Adrenal gland (tissue), 5 donors: ENCODE measurements around the gene HSPBAP1.
"Not testable (repeated sequence)": the region's sequence is repeated elsewhere in the genome, so short reads cannot be mapped to it uniquely, and the experiment has no call there.

ENCODE experiments used
- POLR2A ChIP-seq, 2 donors: fragments of 450-650 bp; IDR thresholded peaks; one replicate each; pipeline ENCODE4 v1.6.1; 2017; ENCODE audit warnings: antibody characterized with exemption in 2 of 2, mild to moderate bottlenecking in 2 of 2, moderate library complexity in 1 of 2
- TF ChIP-seq, protein P1 (sequence below), 6 experiments: fragments of 450-650 bp in 4 of 6; fragments of 200-600 bp in 2 of 6; sonication (generic) in 1 of 6; IDR thresholded peaks; 1 replicate in 5 of 6; 2 replicates in 1 of 6; pipeline versions ENCODE4 v1.5.1 to v1.8.0; 2016 to 2021; ENCODE audit warnings: antibody characterized with exemption in 6 of 6, mild to moderate bottlenecking in 2 of 6, moderate library complexity in 1 of 6
- donor health status: DM: no; HTN: no; CAD: no.

DNA sequence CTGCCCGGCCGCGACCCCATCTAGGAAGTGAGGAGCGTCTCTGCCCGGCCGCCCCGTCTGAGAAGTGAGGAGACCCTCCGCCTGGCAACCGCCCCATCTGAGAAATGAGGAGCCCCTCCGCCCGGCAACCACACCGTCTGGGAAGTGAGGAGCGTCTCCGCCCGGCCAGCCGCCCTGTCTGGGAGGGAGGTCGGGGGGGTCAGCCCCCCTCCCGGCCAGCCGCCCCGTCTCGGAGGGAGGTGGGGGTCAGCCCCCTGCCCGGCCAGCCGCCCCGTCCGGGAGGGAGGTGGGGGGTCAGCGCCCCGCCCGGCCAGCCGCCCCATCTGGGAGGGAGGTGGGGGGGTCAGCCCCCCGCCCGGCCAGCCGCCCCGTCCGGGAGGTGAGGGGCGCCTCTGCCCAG is 46.3 kb downstream of the HSPBAP1 start:
- TF ChIP-seq, protein P1, sequence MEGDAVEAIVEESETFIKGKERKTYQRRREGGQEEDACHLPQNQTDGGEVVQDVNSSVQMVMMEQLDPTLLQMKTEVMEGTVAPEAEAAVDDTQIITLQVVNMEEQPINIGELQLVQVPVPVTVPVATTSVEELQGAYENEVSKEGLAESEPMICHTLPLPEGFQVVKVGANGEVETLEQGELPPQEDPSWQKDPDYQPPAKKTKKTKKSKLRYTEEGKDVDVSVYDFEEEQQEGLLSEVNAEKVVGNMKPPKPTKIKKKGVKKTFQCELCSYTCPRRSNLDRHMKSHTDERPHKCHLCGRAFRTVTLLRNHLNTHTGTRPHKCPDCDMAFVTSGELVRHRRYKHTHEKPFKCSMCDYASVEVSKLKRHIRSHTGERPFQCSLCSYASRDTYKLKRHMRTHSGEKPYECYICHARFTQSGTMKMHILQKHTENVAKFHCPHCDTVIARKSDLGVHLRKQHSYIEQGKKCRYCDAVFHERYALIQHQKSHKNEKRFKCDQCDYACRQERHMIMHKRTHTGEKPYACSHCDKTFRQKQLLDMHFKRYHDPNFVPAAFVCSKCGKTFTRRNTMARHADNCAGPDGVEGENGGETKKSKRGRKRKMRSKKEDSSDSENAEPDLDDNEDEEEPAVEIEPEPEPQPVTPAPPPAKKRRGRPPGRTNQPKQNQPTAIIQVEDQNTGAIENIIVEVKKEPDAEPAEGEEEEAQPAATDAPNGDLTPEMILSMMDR (IDR thresholded peaks at IDR 0.05): not testable (repeated sequence)
- not testable (repeated sequence) for TF ChIP-seq POLR2A (IDR thresholded peaks at IDR 0.05)
